Testis (tissue), 3 donors: ENCODE measurements around the gene NPLOC4. TPM values are rescaled to one million over a fixed set of nuclear protein-coding genes. Genes with fewer than 3 reads are reported as not detected.

Experiments used
- DNase-seq: peaks from one replicate; pipeline ENCODE4 v3.0.0-alpha.2; 2019
- H3K27ac ChIP-seq, 2 donors: fragments of 200-600 bp; sonication (generic); one replicate each; pipeline ENCODE4 v1.5.1; 2019
- H3K27me3 ChIP-seq: fragments of 200-600 bp; sonication (generic); one replicate; pipeline ENCODE4 v1.5.1; 2019
- H3K36me3 ChIP-seq: fragments of 200-600 bp; sonication (generic); one replicate; pipeline ENCODE4 v1.5.1; 2017; ENCODE audit warnings: low read depth; ENCODE audit errors: missing control alignments
- H3K4me1 ChIP-seq: fragments of 200-600 bp; sonication (generic); one replicate; pipeline ENCODE4 v1.5.1; 2019
- H3K4me3 ChIP-seq, 2 donors: fragments of 200-600 bp; sonication (generic); one replicate each; pipeline ENCODE4 v1.5.1; 2017 to 2019
- H3K9me3 ChIP-seq: fragments of 200-600 bp; sonication (generic); one replicate; pipeline ENCODE4 v1.5.1; 2017
- POLR2A ChIP-seq: fragments of 450-650 bp; IDR thresholded peaks from one replicate; pipeline ENCODE4 v1.6.1; 2017; ENCODE audit warnings: antibody characterized with exemption, mild to moderate bottlenecking, moderate library complexity
- WGBS, 2 donors: methylation state at CpG; one replicate each; pipeline ENCODE4 v1.1.5; 2018; 5-methylcytosine and 5-hydroxymethylcytosine counted together
- intact Hi-C: fragments of 100-400 bp; cut with DNase I; formaldehyde crosslinking; loops from one replicate; pipeline ENCODE4 v1.15.1; 2023; ENCODE audit warnings: low total_unique reads
- polyA plus RNA-seq: library from polyadenylated mRNA; stranded (reverse); fragments of 350-450 nt; fragmentation: Illumina TruSeq; extraction: RNeasy Lipid Tissue Mini Kit (QIAGEN cat#74804); gene quantifications from one replicate; pipeline ENCODE4 v1.2.3, GENCODE V29; 2014; ENCODE audit warnings: low read depth, low replicate concordance; ENCODE audit not compliant: insufficient read depth
- total RNA-seq, 2 donors: library from RNA; depleted of rRNA; stranded (reverse); fragments of >200 nt; gene quantifications; one replicate each; pipeline ENCODE4 v1.2.3, GENCODE V29; 2016
- TF ChIP-seq, protein P1 (sequence below), 3 experiments: fragments of 450-650 bp in 2 of 3; fragments of 200-600 bp in 1 of 3; sonication (generic) in 1 of 3; IDR thresholded peaks; one replicate each; pipeline ENCODE4 v1.5.1; 2016 to 2019; ENCODE audit warnings: antibody characterized with exemption in 3 of 3, mild to moderate bottlenecking in 2 of 3, moderate library complexity in 1 of 3

The NPLOC4 gene
- total and polyA plus RNA-seq, 3 donors from 2014 or later = 106 to 130 (median 122) TPM

- intact Hi-C loops = no loop called here
- 79 to 80% methylated on average over 5 of the region's 5 CpGs for WGBS, 2 donors
- Histone ChIP-seq H3K9me3 (no peaks in the 10 kb centered on the region), H3K36me3 (no peaks in the 10 kb centered on the region), H3K27ac (no peak overlapping the region), H3K4me3 (no peak overlapping the region), H3K4me1 (no peaks in the 10 kb centered on the region), H3K27me3 (no peaks in the 10 kb centered on the region)
- TF ChIP-seq, protein P1, sequence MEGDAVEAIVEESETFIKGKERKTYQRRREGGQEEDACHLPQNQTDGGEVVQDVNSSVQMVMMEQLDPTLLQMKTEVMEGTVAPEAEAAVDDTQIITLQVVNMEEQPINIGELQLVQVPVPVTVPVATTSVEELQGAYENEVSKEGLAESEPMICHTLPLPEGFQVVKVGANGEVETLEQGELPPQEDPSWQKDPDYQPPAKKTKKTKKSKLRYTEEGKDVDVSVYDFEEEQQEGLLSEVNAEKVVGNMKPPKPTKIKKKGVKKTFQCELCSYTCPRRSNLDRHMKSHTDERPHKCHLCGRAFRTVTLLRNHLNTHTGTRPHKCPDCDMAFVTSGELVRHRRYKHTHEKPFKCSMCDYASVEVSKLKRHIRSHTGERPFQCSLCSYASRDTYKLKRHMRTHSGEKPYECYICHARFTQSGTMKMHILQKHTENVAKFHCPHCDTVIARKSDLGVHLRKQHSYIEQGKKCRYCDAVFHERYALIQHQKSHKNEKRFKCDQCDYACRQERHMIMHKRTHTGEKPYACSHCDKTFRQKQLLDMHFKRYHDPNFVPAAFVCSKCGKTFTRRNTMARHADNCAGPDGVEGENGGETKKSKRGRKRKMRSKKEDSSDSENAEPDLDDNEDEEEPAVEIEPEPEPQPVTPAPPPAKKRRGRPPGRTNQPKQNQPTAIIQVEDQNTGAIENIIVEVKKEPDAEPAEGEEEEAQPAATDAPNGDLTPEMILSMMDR (IDR thresholded peaks at IDR 0.05) = no peak
- TF ChIP-seq POLR2A = no peak
- DNase-seq = no peak
Observed at GRCh38 chr17:81659038-81659437, 22.1 kb upstream of the NPLOC4 start.

GRCh38 chr17:81656835-81657234 is 19.9 kb upstream of the NPLOC4 start:
- intact Hi-C loops = no loop called here
- Histone ChIP-seq H3K27me3 (no peaks in the 10 kb centered on the region), H3K36me3 (no peaks in the 10 kb centered on the region), H3K27ac (no peak overlapping the region), H3K4me1 (no peaks in the 10 kb centered on the region), H3K4me3 (no peak overlapping the region), H3K9me3 (no peaks in the 10 kb centered on the region)
- TF ChIP-seq, protein P1 (IDR thresholded peaks at IDR 0.05) = no peak
- no peak for TF ChIP-seq POLR2A
- DNase-seq = no peak
- WGBS, 2 donors = 76 to 89% methylated on average over 3 to 4 of the region's 4 CpGs

GRCh38 chr17:81656118-81656743 is 19.3 kb upstream of the NPLOC4 start, which contains the start of gene PDE6G:
Gene PDE6G, minus strand, starts transcription at chr17:81656542. Its CDS starts 3,237 bp downstream, at chr17:81653305.
- DNase-seq = no peak
- H3K36me3 ChIP-seq = no peaks in the 10 kb centered on the region
- H3K9me3 ChIP-seq = no peaks in the 10 kb centered on the region
- intact Hi-C loops = no loop called here
- TF ChIP-seq, protein P1 (IDR thresholded peaks at IDR 0.05) = no peak
- no peak for TF ChIP-seq POLR2A
- no peaks in the 10 kb centered on the region for H3K27me3 ChIP-seq
- H3K27ac ChIP-seq = no peak within 1 kb of the TSS
- H3K4me1 ChIP-seq = no peaks in the 10 kb centered on the region
- WGBS, 2 donors = 83 to 91% methylated on average over 11 to 15 of the region's 15 CpGs
- no peak within 1 kb of the TSS for H3K4me3 ChIP-seq

DNA sequence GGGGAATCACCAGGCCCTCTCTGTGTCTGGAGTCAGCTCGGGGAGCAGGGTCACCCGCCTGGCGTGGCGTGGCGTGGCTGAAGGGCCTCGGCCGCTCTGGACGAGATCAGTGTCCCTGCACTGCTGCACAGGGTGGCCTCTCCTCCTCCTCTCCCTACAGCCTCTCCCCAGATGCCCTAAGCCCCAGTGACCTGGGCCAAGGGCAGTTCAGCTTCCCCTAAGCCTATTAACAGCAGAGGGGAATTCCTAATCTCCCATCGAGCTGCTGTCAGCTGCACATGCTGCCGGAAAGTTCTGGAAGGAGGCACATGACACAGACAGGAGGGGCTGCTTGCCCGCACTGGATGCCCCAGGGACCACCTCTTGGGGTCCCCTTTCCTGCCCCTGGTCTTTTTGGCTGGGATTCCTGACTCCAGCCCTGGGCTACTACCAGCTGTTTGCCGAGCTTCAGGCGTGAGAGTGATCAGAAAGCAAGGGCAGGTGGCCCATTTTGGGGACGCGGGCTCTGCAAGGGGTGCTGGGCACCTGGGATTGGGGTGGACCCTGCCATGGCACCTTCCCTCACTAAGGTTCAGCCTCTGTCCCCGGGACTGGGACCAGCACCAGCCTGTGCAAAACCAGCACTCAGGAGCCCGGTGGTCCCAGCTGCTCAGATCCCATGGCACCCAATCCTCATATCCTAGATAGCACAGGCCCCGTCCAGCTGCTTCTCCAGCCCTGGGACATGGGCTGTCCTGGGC is 18.6 kb upstream of the NPLOC4 start:
- WGBS, 2 donors = 53 to 77% methylated on average over 7 to 14 of the region's 18 CpGs
- Histone ChIP-seq H3K4me3 (no peak overlapping the region), H3K27me3 (no peaks in the 10 kb centered on the region), H3K4me1 (no peaks in the 10 kb centered on the region), H3K36me3 (no peaks in the 10 kb centered on the region), H3K27ac (no peak overlapping the region), H3K9me3 (no peaks in the 10 kb centered on the region)
- no peak for DNase-seq
- TF ChIP-seq, protein P1 (IDR thresholded peaks at IDR 0.05) = no peak
- no peak for TF ChIP-seq POLR2A
- intact Hi-C loops = no loop called here
